HG02588 (cell line): ENCODE results near the gene TRPV3.

Experiments used
- ATAC-seq: cut with Tn5 transposase; IDR thresholded peaks from one replicate; pipeline ENCODE4 v1.9.1; 2021; ENCODE audit warnings: mild to moderate bottlenecking, moderate library complexity; ENCODE audit not compliant: unreplicated experiment

The TRPV3 gene

DNA sequence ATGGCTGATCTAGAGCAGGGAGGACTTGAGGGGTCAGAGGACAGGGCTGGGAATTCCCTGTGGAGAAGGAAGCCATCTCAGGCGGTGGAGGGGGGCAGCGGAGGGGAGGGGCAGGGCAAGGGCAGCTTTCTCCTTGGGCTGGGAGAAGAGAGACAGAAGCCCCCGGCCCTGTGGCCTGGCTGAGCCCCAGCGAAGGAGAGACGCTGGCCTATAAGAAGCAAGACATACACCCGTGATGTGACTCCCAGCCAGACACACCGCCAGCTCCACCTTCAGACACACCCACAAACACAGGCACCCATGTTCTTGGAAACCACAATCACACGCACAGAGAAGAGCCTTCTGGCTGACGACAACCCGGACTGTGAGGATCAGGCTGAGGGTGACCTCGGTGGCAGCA is 10.0 kb downstream of the TRPV3 start:
- ATAC-seq: no peak

DNA sequence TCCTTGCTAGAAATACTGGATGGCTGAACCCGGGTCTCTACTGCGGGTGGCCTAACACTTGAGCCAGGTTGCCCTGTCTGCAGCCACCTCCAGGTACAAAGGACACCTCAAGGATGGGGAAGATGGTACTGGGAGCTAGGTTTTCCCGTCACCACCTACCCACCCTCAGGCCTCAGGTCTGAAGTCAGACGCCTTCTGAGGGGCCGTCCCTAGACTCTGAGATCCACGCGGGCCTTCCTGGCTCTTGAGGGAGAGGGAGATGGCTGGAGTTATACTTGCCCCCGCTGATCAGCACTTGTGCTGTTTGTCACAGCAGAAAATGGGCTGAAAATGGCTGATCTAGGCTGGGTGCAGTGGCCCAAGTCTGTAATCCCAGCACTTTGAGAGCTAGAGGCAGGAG is 10.6 kb downstream of the TRPV3 start:
- ATAC-seq: no peak

DNA sequence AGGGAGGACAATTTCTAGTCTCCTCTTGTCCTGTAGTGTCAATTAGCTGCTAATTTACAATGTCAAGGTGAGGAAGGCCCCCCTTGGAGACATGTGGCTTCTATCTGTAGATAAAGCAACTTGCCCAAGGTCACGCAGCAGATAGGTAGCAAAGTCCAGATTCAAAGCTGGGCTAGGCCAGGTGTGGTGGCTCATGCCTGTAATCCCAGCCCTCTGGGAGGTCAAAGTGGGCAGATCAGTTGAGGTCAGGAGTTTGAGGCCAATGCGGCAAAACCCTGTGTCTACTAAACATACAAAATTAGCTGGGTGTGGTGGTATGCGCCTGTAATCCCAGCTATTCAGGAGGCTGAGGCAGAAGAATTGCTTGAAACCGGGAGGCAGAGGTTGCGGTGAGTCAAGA is 11.1 kb downstream of the TRPV3 start:
- no peak for ATAC-seq

DNA sequence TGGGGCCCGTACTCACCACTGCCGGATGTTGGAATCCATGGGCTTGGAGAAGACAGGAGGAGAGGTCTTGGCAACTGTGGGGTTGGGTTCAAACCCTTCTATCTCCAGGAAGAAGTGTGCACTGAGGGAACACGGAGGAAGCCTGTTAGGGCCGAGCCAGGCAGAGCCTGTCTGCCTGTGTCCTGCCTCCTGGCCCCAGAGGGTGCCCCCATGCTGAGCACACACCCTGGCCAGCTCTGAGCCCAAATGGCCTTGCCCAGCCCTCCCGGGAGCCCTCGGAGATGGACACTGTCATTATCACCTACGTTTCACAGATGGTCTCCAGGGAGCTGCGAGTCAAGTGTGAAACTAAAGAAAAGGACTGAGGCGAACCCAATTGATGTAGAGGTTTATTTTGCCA is 12.5 kb downstream of the TRPV3 start:
- no peak for ATAC-seq

DNA sequence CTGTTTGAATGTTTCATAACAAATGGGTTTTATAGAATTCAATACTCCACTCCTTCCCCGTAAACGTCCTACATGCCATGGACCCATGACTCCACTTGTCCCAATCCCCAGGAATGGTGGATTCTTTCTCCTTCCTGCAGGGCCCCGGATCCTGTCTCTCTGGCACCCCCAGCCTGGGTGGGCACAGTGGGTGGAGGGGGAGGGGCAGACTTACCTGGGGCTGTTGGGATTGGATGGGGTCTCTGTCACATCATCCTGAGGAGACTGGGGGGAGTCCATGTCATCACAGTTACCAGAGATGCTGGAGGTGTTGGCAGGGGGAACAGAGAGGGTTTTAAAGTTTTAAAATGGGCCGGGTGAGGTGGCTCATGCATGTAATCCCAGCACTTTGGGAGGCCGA is 13.2 kb downstream of the TRPV3 start:
- no peak for ATAC-seq

DNA sequence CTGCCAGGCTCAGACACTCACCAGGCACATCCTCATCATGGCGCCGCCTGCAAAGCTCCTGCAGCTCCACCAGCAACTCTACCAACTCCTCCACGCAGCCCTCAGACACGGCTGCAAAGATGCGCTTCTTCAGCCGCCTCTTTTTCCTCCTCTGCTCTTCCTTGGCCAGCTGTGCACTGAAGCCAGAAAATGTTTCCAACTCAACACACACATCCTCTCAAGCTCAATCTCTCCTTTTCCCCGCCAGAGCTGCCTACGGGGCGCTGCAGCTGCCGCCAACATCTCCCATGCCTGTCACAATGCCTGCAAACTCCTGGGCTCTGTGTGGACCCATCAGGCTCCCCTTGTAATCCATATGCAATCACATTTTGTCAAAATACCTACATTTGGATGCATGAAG is 14.2 kb downstream of the TRPV3 start:
- no peak for ATAC-seq

DNA sequence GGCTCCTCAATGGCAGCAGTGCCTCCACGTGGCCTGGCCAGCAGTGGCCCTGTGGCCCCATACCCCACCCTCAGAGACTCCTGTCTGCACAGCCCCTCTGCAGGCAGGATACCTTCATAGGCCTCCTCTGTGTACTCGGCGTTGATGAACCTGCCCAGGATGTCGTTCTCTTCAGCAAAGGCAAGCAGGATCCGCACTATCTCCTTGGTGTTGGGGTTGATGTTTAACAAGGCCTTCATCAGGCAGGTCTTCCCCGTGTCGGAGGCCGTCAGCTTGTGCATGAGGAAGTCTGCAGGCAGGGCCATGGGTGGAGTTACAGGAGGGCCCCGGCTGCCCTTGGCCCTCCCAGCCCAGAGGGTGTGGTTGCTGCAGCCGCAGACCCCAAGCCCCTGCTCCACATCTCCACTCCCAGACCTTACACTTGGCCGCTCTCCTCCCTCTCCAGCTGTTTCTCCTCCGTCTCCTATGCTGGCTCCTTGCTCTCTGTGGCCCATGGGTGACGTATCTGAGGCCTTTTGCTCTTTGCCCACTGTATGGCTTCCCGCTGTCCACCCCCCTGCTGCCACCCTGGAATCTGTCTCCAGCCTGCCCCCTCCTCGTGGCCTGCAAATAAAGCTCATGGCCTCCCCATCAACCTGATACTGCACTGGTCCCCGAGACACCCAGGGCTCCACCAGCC is 15.1 kb downstream of the TRPV3 start:
- ATAC-seq: no peak

DNA sequence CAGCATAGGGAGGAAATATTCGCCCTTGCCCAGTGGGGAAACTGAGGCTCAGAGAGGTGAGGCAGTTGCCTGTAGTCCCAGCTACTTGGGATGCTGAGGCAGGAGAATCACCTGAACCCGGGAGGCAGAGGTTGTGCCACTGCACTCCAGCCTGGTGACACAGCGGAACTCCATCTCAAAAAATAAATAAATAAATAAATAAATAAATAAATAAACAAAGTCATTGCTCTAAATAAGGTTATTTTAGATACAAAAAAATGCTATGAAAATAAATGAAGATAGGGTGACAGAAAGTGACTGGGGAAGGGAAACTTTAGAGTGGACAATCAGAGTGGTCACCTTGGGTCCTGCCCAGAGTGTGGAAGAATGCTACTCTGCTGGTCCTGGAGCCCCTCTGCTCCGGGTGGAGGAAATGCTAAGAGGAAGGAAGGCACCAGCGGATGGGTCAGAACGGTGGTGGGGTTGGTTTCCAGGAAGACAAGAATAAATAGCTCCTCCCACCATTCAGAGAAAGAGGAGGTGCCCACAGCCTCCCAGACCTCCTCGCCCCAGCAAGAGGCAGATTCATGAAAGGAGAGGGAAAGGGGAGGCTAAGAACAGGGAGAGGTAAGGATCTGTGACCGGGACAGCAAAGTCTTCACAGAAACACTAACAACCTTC is 17.6 kb downstream of the TRPV3 start:
- ATAC-seq: no peak

DNA sequence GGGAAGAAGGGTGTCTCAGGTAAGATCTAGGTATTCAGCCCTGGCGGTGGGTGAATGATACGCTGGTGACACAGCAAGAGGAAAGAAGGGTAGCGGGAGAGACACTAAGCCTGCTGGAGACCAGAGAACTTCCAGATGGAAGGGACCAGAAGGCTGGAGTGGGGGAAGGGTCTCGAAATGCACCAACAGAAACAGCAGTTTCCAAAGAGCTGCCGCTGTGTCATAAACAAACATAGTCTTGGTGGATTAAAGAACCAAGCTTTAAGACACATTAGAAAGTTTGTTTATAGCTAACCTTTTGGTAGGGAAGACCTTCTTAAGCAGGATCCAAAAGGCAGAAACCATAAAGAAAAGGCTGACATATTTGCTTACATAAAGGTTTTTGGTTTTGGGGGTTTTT is 20.9 kb downstream of the TRPV3 start:
- no peak for ATAC-seq

DNA sequence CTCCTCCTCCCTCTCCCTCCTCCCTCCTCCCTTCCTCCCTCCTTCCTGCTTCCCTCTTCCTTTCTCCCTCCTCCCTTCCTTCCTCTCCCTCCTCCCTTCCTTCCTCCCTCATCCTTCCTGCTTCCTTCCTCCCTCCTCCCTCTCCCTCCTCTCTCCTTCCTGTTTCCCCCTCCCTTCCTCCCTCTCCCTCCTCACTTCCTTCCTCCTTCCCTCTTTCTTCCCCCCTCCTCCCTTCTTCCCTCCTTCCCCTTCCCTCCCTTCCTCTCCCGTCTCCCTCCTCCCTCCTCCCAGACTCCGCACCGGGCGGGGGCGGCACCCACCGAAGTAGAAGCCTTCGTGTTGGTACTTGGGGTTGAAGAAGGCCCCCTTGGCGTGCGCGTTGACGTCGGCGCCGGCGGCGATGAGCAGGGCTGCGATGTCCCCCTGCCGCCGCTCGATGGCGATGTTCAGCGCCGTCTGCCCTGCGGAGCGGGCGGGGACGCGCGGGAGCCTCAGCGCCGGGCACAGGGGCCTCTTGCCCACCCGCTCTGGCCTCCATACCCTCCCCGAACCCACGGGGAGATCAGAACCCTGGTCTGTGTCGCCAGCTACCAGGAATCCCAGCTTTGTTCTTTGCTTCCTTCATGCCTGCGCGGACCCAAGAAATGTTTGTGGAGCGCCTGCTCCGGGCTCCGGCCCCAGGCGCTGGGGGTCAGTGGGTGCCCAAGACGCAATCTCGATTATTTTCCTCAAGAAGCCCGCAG is 22.2 kb downstream of the TRPV3 start:
- peak; percentile 54 for ATAC-seq

DNA sequence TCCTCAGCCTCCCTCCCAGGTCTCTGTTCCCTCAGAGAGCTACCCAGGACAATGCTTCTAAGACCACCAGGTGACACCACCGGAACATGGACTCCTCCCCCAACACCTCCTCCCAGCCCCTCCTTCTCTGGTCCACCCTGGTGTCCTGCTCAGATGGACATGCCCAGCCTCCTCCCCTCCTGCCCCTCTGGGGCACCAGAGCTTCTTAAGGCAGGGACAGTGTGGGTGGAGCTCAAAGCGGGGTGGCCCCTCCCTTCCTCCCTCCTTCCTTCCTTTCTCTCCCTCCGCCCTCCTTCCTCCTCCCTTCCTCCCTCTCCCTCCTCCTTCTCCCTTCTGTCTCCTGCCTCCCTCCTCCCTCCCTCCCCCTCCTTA is 22.7 kb downstream of the TRPV3 start:
- ATAC-seq: no peak

DNA sequence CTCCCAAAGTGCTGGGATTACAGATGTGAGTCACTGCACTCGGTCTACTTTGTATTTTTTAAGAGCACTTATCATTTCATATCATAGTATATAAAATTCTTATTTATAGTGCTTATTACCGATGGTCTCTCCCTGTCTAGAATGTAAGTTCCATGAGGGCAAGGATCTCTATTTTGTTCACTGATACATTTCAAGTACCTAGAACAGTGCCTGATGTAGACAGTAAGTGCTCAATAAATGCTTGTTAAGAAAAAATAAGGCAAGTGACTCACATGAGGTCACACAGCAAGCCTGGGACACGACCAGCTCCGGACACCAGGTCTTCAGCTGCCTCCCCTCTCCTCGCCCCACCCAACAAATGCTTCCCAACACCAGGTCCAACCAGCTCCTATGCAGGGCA is 23.9 kb downstream of the TRPV3 start:
- no peak for ATAC-seq

DNA sequence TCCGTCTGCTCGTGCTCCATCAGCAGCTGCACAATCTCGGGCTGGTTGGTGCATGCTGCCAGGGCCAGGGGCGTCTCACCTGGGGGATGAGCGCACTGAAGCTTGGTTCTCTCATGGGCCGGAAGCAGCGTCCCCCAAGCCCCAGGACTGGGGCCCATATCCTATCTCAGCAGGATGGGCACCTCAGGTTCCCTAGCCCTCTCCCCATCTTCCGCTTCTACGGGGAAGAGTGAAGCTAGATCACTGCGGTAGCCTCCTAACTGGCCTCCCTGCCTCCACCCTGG is 24.8 kb downstream of the TRPV3 start:
- no peak for ATAC-seq

DNA sequence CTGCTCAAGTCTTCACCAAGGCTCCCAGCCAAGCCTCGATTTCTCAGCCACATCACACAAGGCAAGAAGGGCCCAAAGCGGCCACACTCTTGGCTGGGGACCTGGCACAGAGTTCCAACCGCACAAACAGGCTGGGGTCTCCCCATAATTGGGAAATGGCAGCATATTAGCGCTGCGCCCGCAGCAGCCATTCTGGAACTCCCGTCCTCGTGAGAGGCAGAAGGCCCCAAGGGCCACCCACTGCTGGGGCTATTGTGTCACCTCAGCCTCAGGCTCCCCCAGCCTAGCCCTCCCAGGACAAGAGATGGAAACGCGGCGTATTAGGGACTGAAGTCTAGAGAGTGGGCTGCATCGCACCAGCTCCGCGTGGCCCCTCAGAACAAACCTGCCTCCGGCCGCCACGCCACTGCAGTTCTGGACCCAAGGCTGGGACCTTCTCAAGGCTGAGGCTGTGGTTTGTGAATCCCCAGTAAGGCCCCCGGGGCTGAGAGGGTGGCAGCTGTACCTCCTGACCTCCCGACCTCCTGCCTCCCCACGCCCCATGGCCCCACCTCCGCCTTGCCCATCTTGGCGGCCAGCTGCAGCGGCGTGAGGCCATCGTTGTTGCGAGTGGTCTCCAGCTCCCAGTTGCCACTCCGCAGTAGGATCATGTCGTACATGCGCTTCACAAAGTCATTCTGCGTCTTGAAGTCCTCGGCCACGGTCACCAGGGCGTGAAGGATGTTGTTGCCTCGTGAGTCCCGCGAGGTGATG is 25.3 kb downstream of the TRPV3 start:
- no peak for ATAC-seq

DNA sequence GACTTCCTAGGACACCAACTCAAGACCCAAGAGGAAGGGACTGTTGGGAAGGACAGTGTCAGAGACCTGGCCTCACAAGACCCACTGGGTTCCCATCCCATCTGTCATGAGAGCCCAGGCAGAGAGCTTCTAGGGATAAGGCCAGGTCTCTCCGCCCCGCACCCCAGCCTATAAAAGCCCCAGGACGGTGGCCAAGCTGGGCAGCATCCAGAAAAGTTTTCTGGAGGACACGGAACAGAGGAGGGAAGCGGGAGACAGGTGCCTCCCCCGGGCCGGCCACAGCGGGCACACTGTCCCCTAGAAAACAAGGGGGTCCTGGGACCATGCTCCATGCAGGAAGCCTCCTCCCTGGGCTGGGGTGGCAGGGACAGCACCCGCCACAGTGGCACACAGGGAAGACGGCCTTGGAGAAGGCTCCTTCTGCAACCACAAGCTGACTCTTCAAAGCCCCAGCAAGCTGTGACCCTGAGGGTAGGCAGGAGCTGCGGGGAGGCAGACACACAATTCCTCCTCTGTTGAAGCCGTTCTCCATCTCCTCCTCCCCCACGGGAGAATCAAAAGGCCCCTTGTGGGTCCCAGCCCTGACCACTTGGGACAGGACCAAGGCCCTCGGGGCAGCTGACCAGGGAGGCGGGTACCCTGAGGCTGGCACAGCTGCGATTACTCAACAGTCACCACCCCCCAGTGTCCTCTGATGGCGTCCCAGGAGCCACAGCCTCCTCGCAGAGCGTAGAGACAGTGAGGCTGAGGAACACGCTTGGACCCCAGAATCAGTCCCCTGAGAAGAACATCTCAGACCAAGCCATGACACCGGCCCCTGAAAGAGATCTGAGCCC is 26.1 kb downstream of the TRPV3 start:
- ATAC-seq: no peak

DNA sequence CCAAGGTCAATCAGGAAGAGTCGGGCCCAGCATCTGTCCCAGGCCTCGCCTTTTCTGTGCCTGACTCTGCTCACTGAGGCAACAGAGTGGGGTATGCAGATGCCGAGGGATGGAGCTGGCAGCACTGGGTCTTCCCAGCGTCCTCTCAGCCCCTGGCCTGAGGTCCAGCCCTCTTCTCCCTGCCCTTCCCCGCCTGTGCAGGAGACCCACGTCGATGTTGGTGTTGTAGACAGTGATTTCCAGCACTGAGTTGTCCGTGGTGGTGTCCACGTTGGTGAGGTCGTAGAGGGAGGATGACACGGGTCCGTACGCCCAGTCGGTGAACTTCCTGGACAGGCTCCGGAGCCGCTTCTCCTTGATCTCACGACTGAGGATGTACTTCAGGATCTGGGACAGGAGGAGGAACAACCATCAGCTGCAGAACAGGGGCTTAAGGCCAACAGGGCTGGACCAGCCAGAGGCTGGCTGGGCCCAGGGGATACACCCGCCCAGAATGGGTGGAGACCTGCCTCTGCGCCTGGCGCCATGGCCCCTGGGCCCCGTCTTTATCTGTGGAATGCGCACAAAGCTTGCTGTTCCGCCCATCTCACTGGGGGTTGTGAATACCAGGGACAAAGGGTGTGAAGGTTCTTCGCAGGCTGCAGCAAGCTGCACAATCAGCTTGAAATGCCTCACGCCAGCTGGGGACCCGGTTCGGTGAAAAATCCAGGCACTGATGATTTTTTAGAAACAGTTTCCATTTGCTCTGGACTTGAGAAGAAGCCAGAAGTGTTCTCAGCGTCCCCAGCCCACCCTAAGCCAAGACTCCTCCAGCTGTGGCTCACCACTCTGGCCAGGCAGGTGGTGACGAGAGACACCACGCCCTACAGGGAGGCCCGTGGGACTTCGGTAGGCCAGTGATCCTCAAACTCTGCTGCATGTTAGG is 27.5 kb downstream of the TRPV3 start:
- no peak for ATAC-seq

DNA sequence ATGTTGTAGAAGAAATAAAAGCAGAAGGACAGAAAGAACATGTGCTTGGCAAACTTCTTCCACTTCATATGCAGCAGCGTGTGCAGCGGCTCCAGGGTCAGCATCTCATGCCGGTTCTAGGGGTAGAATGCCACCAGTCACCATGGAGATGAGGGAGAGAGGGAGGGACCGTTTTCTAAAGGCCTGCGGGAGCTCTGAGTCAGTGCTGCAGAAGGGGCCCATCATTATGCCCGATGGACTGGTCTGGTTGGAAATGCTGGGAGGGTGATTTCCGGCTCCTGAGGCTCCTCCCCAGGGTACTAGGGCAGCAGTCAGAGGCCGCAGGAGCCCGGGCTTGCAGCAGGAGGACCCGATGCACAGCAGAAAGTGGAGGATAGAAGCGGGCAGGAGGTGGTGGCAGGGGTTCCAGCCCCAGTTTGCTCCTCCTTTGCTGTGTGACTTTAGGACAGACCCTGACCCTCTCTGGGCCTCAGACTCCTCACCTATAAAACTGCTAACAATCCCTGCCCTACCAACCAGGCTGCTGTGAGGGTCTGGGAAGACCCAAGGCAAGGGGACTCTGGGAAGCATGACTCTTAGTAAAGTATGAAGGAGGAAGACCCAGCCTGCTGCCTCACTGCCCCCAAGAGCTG is 28.6 kb downstream of the TRPV3 start:
- no peak for ATAC-seq

DNA sequence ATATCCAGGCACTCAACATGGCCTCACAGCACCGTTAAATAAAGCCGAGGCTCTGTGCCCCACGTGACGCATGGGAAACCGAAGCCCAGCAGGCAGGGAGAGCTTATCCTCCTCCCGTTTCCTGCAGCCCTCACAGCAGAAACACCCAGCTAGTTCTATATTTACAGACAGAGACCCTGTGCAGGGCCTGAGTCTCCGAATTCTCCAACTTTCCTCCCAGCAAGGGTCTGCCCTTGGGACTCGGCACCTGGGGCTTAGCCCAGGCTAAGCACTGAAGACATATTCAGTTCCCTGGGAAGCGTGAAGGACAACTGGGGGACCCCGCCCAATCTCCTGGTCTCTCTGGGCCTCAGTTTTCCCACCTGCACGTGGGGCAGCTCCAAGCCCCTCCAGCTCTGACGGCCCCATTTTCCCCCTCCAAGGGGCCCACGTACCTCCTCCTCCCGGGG is 29.2 kb downstream of the TRPV3 start:
- no peak for ATAC-seq

DNA sequence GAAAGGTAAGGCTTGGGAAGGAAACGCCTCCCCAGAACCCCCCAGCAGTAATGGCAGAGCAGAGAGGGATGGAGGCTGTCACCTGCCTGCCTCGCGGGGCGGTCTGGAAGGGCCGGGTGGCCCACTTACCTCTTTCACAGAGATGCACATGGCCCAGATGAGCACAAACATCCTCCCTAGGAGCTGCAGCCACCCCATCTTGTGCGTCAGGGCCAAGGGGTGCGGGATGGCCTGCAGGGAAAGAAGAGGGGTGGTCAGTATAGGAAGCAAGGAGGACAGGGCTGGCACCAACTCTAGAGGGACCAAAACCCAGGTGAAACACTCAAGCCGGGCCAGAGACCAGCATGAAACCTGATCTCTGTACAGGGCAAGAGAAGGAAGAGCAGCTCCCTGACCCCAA is 29.7 kb downstream of the TRPV3 start:
- no peak for ATAC-seq
